Lung (tissue), 12 donors: ENCODE measurements around the gene DNMBP. TPM values are rescaled to one million over a fixed set of nuclear protein-coding genes. Genes with fewer than 3 reads are reported as not detected.

Experiments
- ATAC-seq: fragments of 200-7000 bp; cut with Tn5 transposase; one replicate; pipeline ENCODE4 v1.9.1; 2020; ENCODE audit warnings: moderate number of reproducible peaks; ENCODE audit not compliant: insufficient read depth, low FRiP score
- DNase-seq, 3 donors: peaks; one replicate each; pipeline ENCODE4 v3.0.0-alpha.2; 2013 to 2017
- H3K27ac ChIP-seq, 2 donors: one replicate each; pipeline ENCODE4 v1.5.1; 2013; ENCODE audit warnings: mild to moderate bottlenecking in 2 of 2, moderate library complexity in 2 of 2, control low read depth in 1 of 2, inconsistent platforms in 1 of 2, low read depth in 1 of 2, low read length in 1 of 2
- H3K27me3 ChIP-seq, 3 donors: one replicate each; pipeline ENCODE4 v1.5.1; 2013; ENCODE audit warnings: low read length in 2 of 3; ENCODE audit not compliant: control insufficient read depth in 3 of 3, insufficient read depth in 3 of 3
- H3K36me3 ChIP-seq, 4 donors: one replicate each; pipeline ENCODE4 v1.5.1; 2013; ENCODE audit warnings: low read length in 4 of 4, mild to moderate bottlenecking in 1 of 4, moderate library complexity in 1 of 4; ENCODE audit not compliant: control insufficient read depth in 4 of 4, insufficient read depth in 4 of 4
- H3K4me1 ChIP-seq, 5 donors: one replicate each; pipeline ENCODE4 v1.5.1; 2013; ENCODE audit warnings: low read length in 5 of 5, mild to moderate bottlenecking in 2 of 5, moderate library complexity in 1 of 5; ENCODE audit not compliant: control insufficient read depth in 5 of 5, insufficient read depth in 5 of 5
- H3K4me3 ChIP-seq: one replicate; pipeline ENCODE4 v1.5.1; 2013; ENCODE audit warnings: mild to moderate bottlenecking, control low read depth, moderate library complexity
- H3K9ac ChIP-seq, 2 donors: one replicate each; pipeline ENCODE4 v1.5.1; 2013; ENCODE audit warnings: low read length in 2 of 2, control low read depth in 1 of 2; ENCODE audit not compliant: insufficient read depth in 1 of 2
- H3K9me3 ChIP-seq, 4 donors: one replicate each; pipeline ENCODE4 v1.5.1; 2013; ENCODE audit warnings: low read length in 3 of 4, mild to moderate bottlenecking in 1 of 4, moderate library complexity in 1 of 4; ENCODE audit not compliant: control insufficient read depth in 4 of 4, insufficient read depth in 3 of 4
- WGBS, 2 donors: extraction: QIAGEN DNeasy Blood & Tissue Kit; methylation state at CpG; one replicate each; pipeline ENCODE4 v1.1.7; 2013; 5-methylcytosine and 5-hydroxymethylcytosine counted together
- polyA plus RNA-seq, 2 donors: library from polyadenylated mRNA; stranded (reverse); fragments of 200-250 nt; gene quantifications; one replicate each; pipeline ENCODE4 v1.2.1, GENCODE V29; 2013
- total RNA-seq, 2 donors: library from RNA; depleted of rRNA in 1 of 2; stranded (reverse); fragments of >200 nt in 1 of 2; gene quantifications; one replicate each; pipeline ENCODE4 v1.2.1, GENCODE V29; 2014 to 2021
- TF ChIP-seq, protein P1 (sequence below): IDR thresholded peaks from 2 replicates; pipeline ENCODE4 v1.5.1; 2012; ENCODE audit warnings: mild to moderate bottlenecking; ENCODE audit errors: control extremely low read depth, extremely low read depth
- donor health status: control.
- donor health status: control.
- donor health status: Bipolar disorder and iron deficiency.
- donor health status: healthy.
- donor health status: DM: yes; HTN: yes; CAD: no.

DNMBP gene
- total and polyA plus RNA-seq, 4 donors, result 6.5 to 31.0 (median 12.5) TPM

DNA sequence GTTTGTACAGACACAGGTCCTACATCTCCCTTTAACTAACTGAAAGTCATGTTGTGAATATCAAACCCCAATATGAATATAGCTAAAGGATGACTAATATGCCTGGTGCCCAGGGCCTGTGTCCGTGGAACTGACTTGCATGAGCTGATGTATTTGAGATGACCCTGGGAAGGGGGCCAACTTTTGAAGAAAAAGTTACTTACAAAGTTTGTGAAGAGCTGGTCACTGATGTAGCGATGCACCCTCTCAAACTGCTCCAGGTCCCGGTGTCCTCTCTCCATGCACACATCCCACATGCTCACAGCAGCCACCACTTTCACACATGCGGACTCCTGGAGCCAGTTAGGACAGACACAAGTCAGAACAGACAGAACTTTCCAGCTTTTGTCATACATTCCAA lies 121.1 kb downstream of the DNMBP start:
- H3K27me3 ChIP-seq, result no peaks in the 10 kb centered on the region
- no peaks in the 10 kb centered on the region for H3K9me3 ChIP-seq
- TF ChIP-seq, protein P1, sequence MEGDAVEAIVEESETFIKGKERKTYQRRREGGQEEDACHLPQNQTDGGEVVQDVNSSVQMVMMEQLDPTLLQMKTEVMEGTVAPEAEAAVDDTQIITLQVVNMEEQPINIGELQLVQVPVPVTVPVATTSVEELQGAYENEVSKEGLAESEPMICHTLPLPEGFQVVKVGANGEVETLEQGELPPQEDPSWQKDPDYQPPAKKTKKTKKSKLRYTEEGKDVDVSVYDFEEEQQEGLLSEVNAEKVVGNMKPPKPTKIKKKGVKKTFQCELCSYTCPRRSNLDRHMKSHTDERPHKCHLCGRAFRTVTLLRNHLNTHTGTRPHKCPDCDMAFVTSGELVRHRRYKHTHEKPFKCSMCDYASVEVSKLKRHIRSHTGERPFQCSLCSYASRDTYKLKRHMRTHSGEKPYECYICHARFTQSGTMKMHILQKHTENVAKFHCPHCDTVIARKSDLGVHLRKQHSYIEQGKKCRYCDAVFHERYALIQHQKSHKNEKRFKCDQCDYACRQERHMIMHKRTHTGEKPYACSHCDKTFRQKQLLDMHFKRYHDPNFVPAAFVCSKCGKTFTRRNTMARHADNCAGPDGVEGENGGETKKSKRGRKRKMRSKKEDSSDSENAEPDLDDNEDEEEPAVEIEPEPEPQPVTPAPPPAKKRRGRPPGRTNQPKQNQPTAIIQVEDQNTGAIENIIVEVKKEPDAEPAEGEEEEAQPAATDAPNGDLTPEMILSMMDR, result no peak
- no peak overlapping the region for H3K9ac ChIP-seq
- ATAC-seq (no peak), DNase-seq (peak in 1 of 3 donors; percentile 45)
- no peak overlapping the region for H3K27ac ChIP-seq
- H3K36me3 ChIP-seq, result peaks cover 8 to 25% (median 16%) of the 10 kb centered on the region in 4 donors
- WGBS, 2 donors, result 86 to 91% methylated on average over 4 of the region's 4 CpGs
- H3K4me1 ChIP-seq, result no peaks in the 10 kb centered on the region
- H3K4me3 ChIP-seq, result no peak overlapping the region

DNA sequence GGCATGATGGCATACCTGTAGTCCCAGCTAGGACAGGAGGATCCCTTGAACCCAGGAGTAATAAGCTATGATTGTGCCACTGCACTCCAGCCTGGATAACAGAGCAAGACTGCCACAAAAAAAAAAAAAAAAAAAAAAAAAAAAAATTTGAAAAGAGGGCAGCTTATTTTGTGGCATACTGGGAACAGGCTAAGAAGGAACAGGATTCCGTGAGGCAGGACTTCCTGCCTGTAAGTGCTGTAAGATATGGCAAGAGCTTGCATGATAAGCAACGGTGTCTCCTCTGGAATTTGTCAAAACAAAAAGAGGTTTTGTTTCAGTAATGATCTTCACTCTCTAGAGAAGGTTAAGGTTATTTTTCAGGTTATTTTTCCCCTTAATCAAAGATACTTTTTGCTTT lies 126.2 kb downstream of the DNMBP start:
- Histone ChIP-seq H3K4me1 (no peaks in the 10 kb centered on the region), H3K36me3 (peaks cover 28 to 41% (median 39%) of the 10 kb centered on the region in 4 donors), H3K4me3 (no peak overlapping the region), H3K27me3 (no peaks in the 10 kb centered on the region), H3K27ac (no peak overlapping the region), H3K9me3 (no peaks in the 10 kb centered on the region), H3K9ac (no peak overlapping the region)
- TF ChIP-seq, protein P1, result no peak
- WGBS, 2 donors, result 61 to 66% methylated on average over 2 of the region's 2 CpGs
- ATAC-seq (no peak), DNase-seq (no peak)

DNA sequence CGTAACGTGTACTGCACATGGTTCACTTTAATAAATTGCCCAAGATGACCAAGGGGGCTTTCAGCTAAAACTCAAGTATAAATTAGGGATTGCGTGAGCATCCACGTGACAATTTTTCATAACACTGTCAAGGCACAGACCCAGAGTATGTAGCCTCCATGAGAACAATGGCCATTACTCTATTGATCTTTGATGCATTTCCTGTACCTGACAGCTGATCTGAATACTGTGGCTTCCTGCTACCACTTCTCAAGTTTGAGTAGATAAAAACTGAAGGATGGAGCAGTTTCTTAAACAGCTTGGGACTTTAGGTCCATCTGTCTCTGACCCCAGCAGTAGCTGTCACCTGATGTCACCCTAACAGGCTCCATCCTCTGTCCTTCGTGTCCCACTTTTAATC lies 128.4 kb downstream of the DNMBP start:
- 80 to 83% methylated on average over 5 of the region's 5 CpGs for WGBS, 2 donors
- Histone ChIP-seq H3K4me1 (no peaks in the 10 kb centered on the region), H3K4me3 (no peak overlapping the region), H3K36me3 (peaks cover 40 to 55% (median 49%) of the 10 kb centered on the region in 4 donors), H3K9me3 (no peaks in the 10 kb centered on the region), H3K27me3 (no peaks in the 10 kb centered on the region), H3K27ac (no peak overlapping the region), H3K9ac (no peak overlapping the region)
- TF ChIP-seq, protein P1, result no peak
- ATAC-seq (no peak), DNase-seq (no peak)
